Skeletal muscle tissue (tissue), 4 donors: ENCODE results near the gene ANKRD11. TPM values are rescaled to one million over a fixed set of nuclear protein-coding genes. Genes with fewer than 3 reads are reported as not detected.

Experiments
- H3K27ac ChIP-seq: one replicate; pipeline ENCODE4 v1.7.0; 2013; ENCODE audit warnings: mild to moderate bottlenecking, low read depth, low read length, inconsistent platforms
- H3K27me3 ChIP-seq, 3 donors: one replicate each; pipeline ENCODE4 v1.7.0; 2013; ENCODE audit warnings: low read length in 3 of 3; ENCODE audit not compliant: control insufficient read depth in 3 of 3, insufficient read depth in 3 of 3
- H3K36me3 ChIP-seq, 3 donors: one replicate each; pipeline ENCODE4 v1.7.0; 2013; ENCODE audit warnings: low read length in 3 of 3; ENCODE audit not compliant: control insufficient read depth in 3 of 3, insufficient read depth in 3 of 3
- H3K4me1 ChIP-seq, 3 donors: one replicate each; pipeline ENCODE4 v1.7.0; 2013; ENCODE audit warnings: low read length in 3 of 3, mild to moderate bottlenecking in 3 of 3; ENCODE audit not compliant: control insufficient read depth in 3 of 3, insufficient read depth in 3 of 3
- H3K4me3 ChIP-seq, 3 donors: one replicate each; pipeline ENCODE4 v1.7.0; 2013; ENCODE audit warnings: low read length in 3 of 3
- H3K9ac ChIP-seq, 3 donors: one replicate each; pipeline ENCODE4 v1.7.0; 2013; ENCODE audit warnings: low read length in 3 of 3, mild to moderate bottlenecking in 3 of 3, moderate library complexity in 2 of 3, low read depth in 1 of 3
- H3K9me3 ChIP-seq, 3 donors: one replicate each; pipeline ENCODE4 v1.7.0; 2013; ENCODE audit warnings: low read length in 3 of 3; ENCODE audit not compliant: control insufficient read depth in 3 of 3
- total RNA-seq: library from RNA; depleted of rRNA; stranded (reverse); fragments of >200 nt; gene quantifications from one replicate; pipeline ENCODE4 v1.2.3, GENCODE V29; 2014
- donor health status: Osteomylitis.

ANKRD11 gene
- total RNA-seq, 1 donor from 2014 or later: 21.4 TPM

DNA sequence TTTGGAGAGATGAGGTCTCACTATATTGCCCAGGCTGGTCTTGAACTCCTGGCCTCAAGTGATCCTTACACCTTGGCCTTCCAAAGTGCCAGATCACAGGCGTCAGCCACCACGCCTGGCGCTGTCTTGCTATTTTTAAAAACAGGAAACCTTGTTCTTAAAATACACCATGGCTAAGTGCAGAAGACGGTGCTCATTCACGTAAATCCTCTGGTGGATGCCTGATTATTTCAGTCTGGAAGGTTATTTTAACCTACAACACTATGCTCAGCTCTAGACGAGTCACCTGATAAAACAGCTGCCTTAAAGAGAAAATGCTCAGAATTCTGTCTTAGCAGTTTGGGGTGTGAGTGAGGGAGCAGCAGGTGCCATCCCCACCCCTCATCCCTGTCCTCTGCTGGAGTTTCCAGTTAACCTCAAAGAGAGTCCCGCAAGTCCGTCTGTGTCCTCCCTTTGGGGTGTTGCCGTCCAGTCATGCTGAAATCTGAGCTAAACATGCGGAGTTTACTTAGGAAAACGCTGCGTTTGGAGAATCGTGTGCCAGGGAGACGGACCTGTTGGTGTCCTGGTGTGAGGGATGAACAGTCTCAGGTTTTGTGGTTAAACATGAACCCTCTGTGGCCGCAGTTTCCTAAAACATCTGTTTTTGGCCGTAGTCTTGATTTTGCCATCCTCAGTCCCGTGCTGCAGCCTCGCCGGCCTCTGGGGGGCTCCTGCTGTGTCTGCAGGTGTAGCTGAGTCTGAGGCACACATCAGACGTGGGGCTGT, 35.0 kb upstream of the ANKRD11 start:
- Histone ChIP-seq H3K27me3 (no peaks in the 10 kb centered on the region), H3K27ac (peak overlapping the region; percentile 87), H3K36me3 (peaks cover 30 to 65% (median 46%) of the 10 kb centered on the region in 3 donors), H3K9me3 (no peaks in the 10 kb centered on the region), H3K9ac (peak overlapping the region; percentile 11 to 85 (median 43)), H3K4me1 (peaks cover 13 to 22% (median 14%) of the 10 kb centered on the region in 3 donors), H3K4me3 (peak overlapping the region in 1 of 3 donors; percentile 60)

DNA sequence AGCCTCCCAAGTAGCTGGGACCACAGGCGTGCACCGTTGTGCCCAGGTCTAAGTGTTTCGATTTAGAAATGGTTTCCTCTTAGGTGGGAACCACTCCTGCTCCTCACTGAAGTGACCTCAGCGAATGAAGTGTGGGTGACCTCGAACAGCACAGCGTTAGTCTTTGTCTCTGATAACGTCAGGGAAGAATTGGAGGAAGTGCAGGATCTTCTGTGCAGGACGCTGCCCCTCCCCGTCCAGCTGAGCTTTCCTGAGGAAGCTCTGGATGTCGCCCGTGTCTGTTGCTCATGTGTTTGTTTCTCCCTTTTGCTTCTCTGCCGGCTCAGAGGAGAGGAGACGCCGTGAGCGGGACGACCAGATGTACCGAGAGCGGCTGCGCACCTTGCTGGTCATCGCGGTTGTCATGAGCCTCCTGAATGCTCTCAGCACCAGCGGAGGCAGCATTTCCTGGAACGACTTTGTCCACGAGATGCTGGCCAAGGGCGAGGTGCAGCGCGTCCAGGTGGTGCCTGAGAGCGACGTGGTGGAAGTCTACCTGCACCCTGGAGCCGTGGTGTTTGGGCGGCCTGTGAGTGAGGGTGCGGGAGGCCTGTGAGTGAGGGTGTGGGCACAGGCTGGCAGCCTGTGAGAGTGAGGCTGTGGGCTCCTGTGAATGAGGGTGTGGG, 33.5 kb upstream of the ANKRD11 start:
- Histone ChIP-seq H3K36me3 (peaks cover 31 to 64% (median 43%) of the 10 kb centered on the region in 3 donors), H3K27me3 (no peaks in the 10 kb centered on the region), H3K9ac (peak overlapping the region in 1 of 3 donors; percentile 25), H3K27ac (no peak overlapping the region), H3K9me3 (no peaks in the 10 kb centered on the region), H3K4me1 (peaks cover 13 to 22% (median 14%) of the 10 kb centered on the region in 3 donors), H3K4me3 (no peak overlapping the region)

DNA sequence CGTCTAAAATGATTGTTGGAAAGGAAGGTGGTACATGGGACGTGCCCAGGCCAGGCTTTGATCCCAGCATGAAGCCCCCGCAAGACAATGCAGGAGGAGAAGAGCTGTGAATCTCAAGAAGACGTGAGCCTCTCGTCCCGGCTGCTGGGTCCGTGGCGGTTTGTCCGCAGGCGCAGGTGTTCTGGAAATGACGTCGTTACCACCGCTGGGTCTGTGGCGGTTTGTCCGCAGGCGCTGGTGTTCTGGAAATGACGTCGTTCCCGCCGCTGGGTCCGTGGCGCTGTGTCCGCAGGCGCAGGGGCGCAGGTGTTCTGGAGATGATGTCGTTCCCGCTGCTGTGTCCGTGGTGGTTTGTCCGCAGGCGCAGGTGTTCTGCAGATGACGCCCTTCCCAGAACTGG, 31.9 kb upstream of the ANKRD11 start:
- no peak overlapping the region for H3K4me3 ChIP-seq
- H3K36me3 ChIP-seq: peaks cover 34 to 71% (median 47%) of the 10 kb centered on the region in 3 donors
- no peaks in the 10 kb centered on the region for H3K9me3 ChIP-seq
- H3K4me1 ChIP-seq: peaks cover 13 to 22% (median 14%) of the 10 kb centered on the region in 3 donors
- no peaks in the 10 kb centered on the region for H3K27me3 ChIP-seq
- H3K27ac ChIP-seq: no peak overlapping the region
- H3K9ac ChIP-seq: no peak overlapping the region

DNA sequence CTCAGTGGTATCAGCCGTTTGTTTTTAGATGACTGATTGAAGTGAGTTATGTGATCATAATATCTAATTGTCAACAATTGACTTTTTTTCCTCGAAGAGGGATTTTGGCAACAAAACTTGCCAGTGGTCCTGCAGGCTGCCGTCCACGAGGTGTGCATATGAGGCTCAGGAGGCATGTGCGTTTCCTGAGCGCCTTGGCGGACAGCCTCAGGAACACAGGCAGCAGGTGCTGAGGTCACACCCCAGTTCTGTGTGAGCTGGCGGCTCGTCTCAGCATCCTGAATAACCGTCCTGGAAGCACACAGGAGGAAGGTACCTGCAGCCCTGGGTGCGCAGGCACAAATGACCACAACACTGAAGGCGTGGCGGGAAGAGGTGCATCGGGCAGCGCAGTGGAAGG, 29.5 kb upstream of the ANKRD11 start:
- Histone ChIP-seq H3K27me3 (no peaks in the 10 kb centered on the region), H3K27ac (no peak overlapping the region), H3K9ac (no peak overlapping the region), H3K4me1 (peaks cover 2 to 8% (median 2%) of the 10 kb centered on the region in 3 donors), H3K9me3 (no peaks in the 10 kb centered on the region), H3K4me3 (no peak overlapping the region), H3K36me3 (peaks cover 44 to 67% (median 47%) of the 10 kb centered on the region in 3 donors)

DNA sequence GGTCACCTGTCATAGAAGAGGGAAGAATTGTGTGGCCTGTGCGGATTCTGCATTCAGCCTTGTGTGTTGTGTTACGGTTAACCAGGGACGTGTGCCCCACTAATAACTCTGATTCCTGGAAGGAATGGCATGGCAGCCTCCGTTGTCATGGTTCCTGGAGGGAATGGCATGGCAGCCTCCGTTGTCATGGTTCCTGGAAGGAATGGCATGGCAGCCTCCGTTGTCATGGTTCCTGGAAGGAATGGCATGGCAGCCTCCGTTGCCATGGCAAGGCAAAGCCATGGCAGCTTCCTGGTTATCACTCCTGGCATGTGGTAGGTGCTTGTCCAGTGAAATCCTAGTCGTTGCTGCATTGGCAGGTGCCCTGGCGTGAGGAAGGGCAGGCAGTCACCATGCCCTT, 26.8 kb upstream of the ANKRD11 start:
- H3K36me3 ChIP-seq: peaks cover 38 to 59% (median 41%) of the 10 kb centered on the region in 3 donors

DNA sequence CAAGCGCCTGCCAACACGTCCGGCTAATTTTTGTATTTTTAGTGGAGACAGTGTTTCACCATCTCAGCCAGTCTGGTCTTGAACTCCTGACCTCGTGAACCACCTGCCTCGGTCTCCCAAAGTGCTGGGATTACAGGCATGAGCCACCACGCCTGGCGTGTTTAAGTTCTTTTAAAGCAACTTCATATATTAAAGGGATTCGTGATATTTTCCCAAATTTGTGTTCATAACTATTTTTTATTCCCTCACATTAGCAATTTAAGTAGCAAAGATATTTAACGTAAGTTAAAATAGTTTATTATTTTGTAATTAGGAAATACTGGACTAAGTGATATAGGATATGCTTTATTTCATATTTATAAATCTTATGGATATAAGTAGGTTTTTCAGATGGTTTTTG, 22.1 kb upstream of the ANKRD11 start:
- Histone ChIP-seq H3K27ac (no peak overlapping the region), H3K4me3 (no peak overlapping the region), H3K36me3 (peaks cover 37 to 39% (median 38%) of the 10 kb centered on the region in 3 donors), H3K9me3 (no peaks in the 10 kb centered on the region), H3K9ac (no peak overlapping the region), H3K4me1 (peaks cover 10 to 16% (median 13%) of the 10 kb centered on the region in 3 donors), H3K27me3 (no peaks in the 10 kb centered on the region)

More for the DNA sequence above, 26.8 kb upstream of the ANKRD11 start:
- Histone ChIP-seq H3K4me3 (no peak overlapping the region), H3K27me3 (no peaks in the 10 kb centered on the region), H3K4me1 (no peaks in the 10 kb centered on the region), H3K9ac (no peak overlapping the region), H3K27ac (no peak overlapping the region), H3K9me3 (no peaks in the 10 kb centered on the region)

DNA sequence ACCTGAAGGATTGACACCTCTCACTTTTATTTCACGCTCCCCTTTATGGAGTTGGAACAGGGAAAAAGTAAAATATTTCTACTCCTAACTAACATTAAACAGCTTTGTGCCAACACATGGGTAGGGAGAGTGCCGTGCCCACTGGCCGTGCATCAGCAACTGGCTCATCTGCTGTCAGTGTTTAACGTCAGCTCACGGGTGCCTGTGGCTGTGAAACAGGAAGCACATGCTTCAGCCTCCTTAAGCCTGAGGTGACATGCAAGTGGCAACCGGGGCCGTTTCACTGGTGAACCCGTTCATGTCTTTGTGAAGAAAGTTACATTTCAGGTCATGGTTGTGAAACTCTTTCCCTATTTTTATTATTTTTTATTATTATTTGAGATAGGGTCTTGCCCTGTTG, 21.0 kb upstream of the ANKRD11 start:
- no peaks in the 10 kb centered on the region for H3K9me3 ChIP-seq
- H3K9ac ChIP-seq: no peak overlapping the region
- peaks cover 19 to 25% (median 21%) of the 10 kb centered on the region in 3 donors for H3K4me1 ChIP-seq
- H3K27ac ChIP-seq: no peak overlapping the region
- no peaks in the 10 kb centered on the region for H3K27me3 ChIP-seq
- peaks cover 30 to 32% (median 31%) of the 10 kb centered on the region in 3 donors for H3K36me3 ChIP-seq
- H3K4me3 ChIP-seq: no peak overlapping the region

DNA sequence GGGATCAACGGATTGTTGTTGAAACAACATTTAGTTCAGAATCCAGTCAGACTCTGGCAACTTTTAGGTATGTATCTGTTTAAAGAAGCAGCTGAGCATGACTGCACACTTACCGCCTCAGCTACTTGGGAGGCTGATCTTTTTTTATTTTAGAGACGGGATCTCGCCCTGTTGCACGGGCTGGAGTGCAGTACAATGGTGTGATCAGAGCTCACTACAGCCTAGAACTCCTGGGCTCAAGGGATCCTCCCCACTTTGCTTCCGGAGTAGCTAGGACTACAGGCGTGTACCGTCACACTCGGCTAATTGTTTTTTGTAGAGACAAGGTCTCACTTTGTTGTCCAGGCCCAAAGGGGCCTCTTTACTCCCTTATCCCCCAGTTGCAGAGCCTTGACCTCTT, 20.2 kb upstream of the ANKRD11 start:
- Histone ChIP-seq H3K27me3 (peaks cover 0 to 4% (median 0%) of the 10 kb centered on the region in 3 donors), H3K36me3 (peaks cover 26 to 28% (median 27%) of the 10 kb centered on the region in 3 donors), H3K9ac (no peak overlapping the region), H3K4me1 (peaks cover 27 to 33% (median 30%) of the 10 kb centered on the region in 3 donors), H3K4me3 (no peak overlapping the region), H3K27ac (no peak overlapping the region), H3K9me3 (no peaks in the 10 kb centered on the region)

DNA sequence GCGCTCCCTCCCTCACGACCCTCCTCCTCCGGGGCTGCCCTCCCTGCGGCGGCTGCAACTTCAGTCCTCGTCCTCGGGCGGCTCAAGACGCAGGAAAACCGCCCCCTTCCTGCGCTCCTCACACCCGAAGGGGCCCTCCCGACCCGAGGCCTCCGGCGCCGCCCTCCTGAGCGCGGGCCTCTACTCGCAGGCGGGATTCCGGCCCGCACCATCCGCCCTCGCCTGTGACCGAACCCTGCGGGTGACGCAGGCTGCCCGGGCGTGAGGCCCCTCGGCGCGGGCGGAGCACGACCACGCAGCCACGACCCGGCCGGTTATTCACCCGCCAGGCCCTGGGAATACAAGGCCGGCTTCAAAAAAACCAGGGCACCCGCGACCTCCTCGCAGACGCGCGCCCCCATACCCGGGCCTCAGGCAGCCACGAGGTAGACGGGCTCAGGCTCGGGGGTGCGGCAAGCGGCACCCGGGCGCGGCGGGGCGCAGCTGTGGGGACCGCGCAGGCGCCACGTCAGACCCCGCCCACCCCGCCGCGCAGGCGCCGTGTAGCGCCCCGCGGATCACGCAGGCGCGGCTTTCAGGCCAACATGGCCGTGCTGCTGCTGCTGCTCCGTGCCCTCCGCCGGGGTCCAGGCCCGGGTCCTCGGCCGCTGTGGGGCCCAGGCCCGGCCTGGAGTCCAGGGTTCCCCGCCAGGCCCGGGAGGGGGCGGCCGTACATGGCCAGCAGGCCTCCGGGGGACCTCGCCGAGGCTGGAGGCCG, 17.7 kb upstream of the ANKRD11 start, which contains the start of gene SPG7:
SPG7 (plus strand) TSS at position 570 of the 757 bp plus-strand sequence; CDS start at position 585, 15 bp downstream.
- H3K27me3 ChIP-seq: peaks cover 0 to 9% (median 0%) of the 10 kb centered on the region in 3 donors
- H3K36me3 ChIP-seq: peaks cover 16 to 21% (median 18%) of the 10 kb centered on the region in 3 donors
- peak within 1 kb of the TSS; percentile 91 to 94 (median 92) for H3K4me3 ChIP-seq
- H3K4me1 ChIP-seq: peaks cover 33 to 38% (median 36%) of the 10 kb centered on the region in 3 donors
- peak within 1 kb of the TSS; percentile 88 to 97 (median 94) for H3K9ac ChIP-seq
- no peaks in the 10 kb centered on the region for H3K9me3 ChIP-seq
- peak within 1 kb of the TSS; percentile 90 for H3K27ac ChIP-seq
